Liver (tissue), 9 donors: Measurements from ENCODE around the gene RECK. TPM values are rescaled to one million over a fixed set of nuclear protein-coding genes. Genes with fewer than 3 reads are reported as not detected.

Source experiments
- DNase-seq: peaks from one replicate; pipeline ENCODE4 v3.0.0-alpha.2; 2017; ENCODE audit warnings: low spot score
- H3K27ac ChIP-seq, 2 donors: one replicate each; pipeline ENCODE4 v1.7.0; 2013; ENCODE audit warnings: inconsistent platforms in 2 of 2, low read length in 2 of 2, control low read depth in 1 of 2, low read depth in 1 of 2, mild to moderate bottlenecking in 1 of 2
- H3K27me3 ChIP-seq, 4 donors: one replicate each; pipeline versions ENCODE4 v1.6.1 to v1.7.0; 2013; ENCODE audit warnings: low read length in 3 of 4, inconsistent platforms in 1 of 4, mild to moderate bottlenecking in 1 of 4, moderate library complexity in 1 of 4; ENCODE audit not compliant: control insufficient read depth in 4 of 4, insufficient read depth in 4 of 4
- H3K36me3 ChIP-seq, 4 donors: one replicate each; pipeline versions ENCODE4 v1.6.1 to v1.7.0; 2013; ENCODE audit warnings: low read length in 3 of 4, mild to moderate bottlenecking in 3 of 4, low read depth in 1 of 4, moderate library complexity in 1 of 4; ENCODE audit not compliant: control insufficient read depth in 4 of 4, insufficient read depth in 3 of 4
- H3K4me1 ChIP-seq, 4 donors: one replicate each; pipeline versions ENCODE4 v1.6.1 to v1.7.0; 2013; ENCODE audit warnings: low read length in 3 of 4, mild to moderate bottlenecking in 3 of 4, moderate library complexity in 1 of 4; ENCODE audit not compliant: control insufficient read depth in 4 of 4, insufficient read depth in 4 of 4
- H3K4me3 ChIP-seq, 3 donors: one replicate each; pipeline versions ENCODE4 v1.6.1 to v1.7.0; 2013; ENCODE audit warnings: low read length in 3 of 3, control low read depth in 1 of 3, low read depth in 1 of 3, mild to moderate bottlenecking in 1 of 3
- H3K9ac ChIP-seq, 2 donors: one replicate each; pipeline ENCODE4 v1.7.0; 2013; ENCODE audit warnings: low read length in 2 of 2, mild to moderate bottlenecking in 2 of 2, moderate library complexity in 2 of 2, control low read depth in 1 of 2, low read depth in 1 of 2
- H3K9me3 ChIP-seq, 4 donors: one replicate each; pipeline versions ENCODE4 v1.6.1 to v1.7.0; 2013; ENCODE audit warnings: low read length in 3 of 4; ENCODE audit not compliant: control insufficient read depth in 4 of 4
- EGR1 ChIP-seq, 2 donors: IDR thresholded peaks; 2 replicates each; pipeline ENCODE4 v1.6.1; 2016 to 2018; ENCODE audit warnings: antibody characterized with exemption in 2 of 2, low read depth in 2 of 2
- FOXA1 ChIP-seq: IDR thresholded peaks from 2 replicates; pipeline ENCODE4 v1.6.1; 2016; ENCODE audit warnings: antibody characterized with exemption
- FOXA2 ChIP-seq: IDR thresholded peaks from 2 replicates; pipeline ENCODE4 v1.6.1; 2016; ENCODE audit warnings: antibody characterized with exemption
- GABPA ChIP-seq, 2 donors: IDR thresholded peaks in 1 of 2; conservative IDR thresholded peaks in 1 of 2; 2 replicates each; pipeline ENCODE4 v1.6.1; 2016; ENCODE audit warnings: antibody characterized with exemption in 2 of 2, mild to moderate bottlenecking in 1 of 2, moderate library complexity in 1 of 2
- HNF4A ChIP-seq, 2 donors: conservative IDR thresholded peaks; 2 replicates each; pipeline ENCODE4 v1.6.1; 2016; ENCODE audit warnings: antibody characterized with exemption in 2 of 2, mild to moderate bottlenecking in 2 of 2
- HNF4G ChIP-seq: IDR thresholded peaks from 2 replicates; pipeline ENCODE4 v1.6.1; 2016; ENCODE audit warnings: antibody characterized with exemption
- JUND ChIP-seq, 2 donors: IDR thresholded peaks; 2 replicates each; pipeline ENCODE4 v1.6.1; 2016; ENCODE audit warnings: antibody characterized with exemption in 2 of 2
- MAX ChIP-seq: IDR thresholded peaks from 2 replicates; pipeline ENCODE4 v1.6.1; 2016; ENCODE audit warnings: antibody characterized with exemption
- NR2F2 ChIP-seq: IDR thresholded peaks from 2 replicates; pipeline ENCODE4 v1.6.1; 2016; ENCODE audit warnings: antibody characterized with exemption
- RAD21 ChIP-seq, 2 donors: IDR thresholded peaks; 2 replicates each; pipeline ENCODE4 v1.6.1; 2016; ENCODE audit warnings: antibody characterized with exemption in 2 of 2, mild to moderate bottlenecking in 2 of 2
- RXRA ChIP-seq, 2 donors: IDR thresholded peaks; 2 replicates each; pipeline ENCODE4 v1.6.1; 2017 to 2018; ENCODE audit warnings: antibody characterized with exemption in 2 of 2, mild to moderate bottlenecking in 1 of 2
- SP1 ChIP-seq: IDR thresholded peaks from 2 replicates; pipeline ENCODE4 v1.6.1; 2018; ENCODE audit warnings: antibody characterized with exemption, mild to moderate bottlenecking
- TAF1 ChIP-seq: conservative IDR thresholded peaks from 2 replicates; pipeline ENCODE4 v1.6.1; 2016; ENCODE audit warnings: antibody characterized with exemption, mild to moderate bottlenecking
- YY1 ChIP-seq: IDR thresholded peaks from 2 replicates; pipeline ENCODE4 v1.6.1; 2016; ENCODE audit warnings: antibody characterized with exemption, mild to moderate bottlenecking
- WGBS: extraction: QIAGEN DNeasy Blood & Tissue Kit; methylation state at CpG from one replicate; pipeline ENCODE4 v1.1.7; 2013; 5-methylcytosine and 5-hydroxymethylcytosine counted together
- polyA plus RNA-seq, 2 donors: library from polyadenylated mRNA; stranded (reverse) in 1 of 2; unstranded in 1 of 2; fragments of 200-250 nt in 1 of 2; fragments of >200 nt in 1 of 2; fragmentation: Nextera tagmentation in 1 of 2; extraction: Ambion mirVana in 1 of 2; gene quantifications; one replicate each; pipeline versions ENCODE4 v1.2.1 to v1.2.3, GENCODE V29; 2013 to 2015
- total RNA-seq, 2 donors: library from RNA; depleted of rRNA; stranded (reverse); fragments of >200 nt; gene quantifications; one replicate each; pipeline ENCODE4 v1.2.3, GENCODE V29; 2014
- TF ChIP-seq, protein P1 (sequence below): IDR thresholded peaks from 2 replicates; pipeline ENCODE4 v1.6.1; 2016; ENCODE audit warnings: antibody characterized with exemption
- TF ChIP-seq, protein P2 (sequence below): IDR thresholded peaks from 2 replicates; pipeline ENCODE4 v1.6.1; 2016; ENCODE audit warnings: antibody characterized with exemption, mild to moderate bottlenecking
- TF ChIP-seq, protein P3 (sequence below): IDR thresholded peaks from 2 replicates; pipeline ENCODE4 v1.6.1; 2016; ENCODE audit warnings: antibody characterized with exemption
- TF ChIP-seq, protein P4 (sequence below): fragments of 150-350 bp; IDR thresholded peaks from 2 replicates; pipeline ENCODE4 v1.5.1; 2017; ENCODE audit warnings: improper control_type of control experiment, low read depth, low read length; ENCODE audit not compliant: missing input control
- donor health status: healthy.
- donor health status: healthy.
- donor health status: healthy.
- donor health status: healthy.
- donor health status: healthy.

Gene RECK
- total and polyA plus RNA-seq, 4 donors = 2.1 to 3.5 (median 2.3) TPM

GRCh38 chr9:36126016-36126730 is 89.5 kb downstream of the RECK start:
- Histone ChIP-seq H3K4me3 (no peak overlapping the region), H3K9ac (no peak overlapping the region), H3K27ac (no peak overlapping the region), H3K36me3 (no peaks in the 10 kb centered on the region), H3K9me3 (no peaks in the 10 kb centered on the region), H3K4me1 (peaks cover 0 to 3% (median 0%) of the 10 kb centered on the region in 4 donors), H3K27me3 (no peaks in the 10 kb centered on the region)
- DNase-seq = no peak
- WGBS = 68% methylated on average over 7 of the region's 7 CpGs
- no peak for TF ChIP-seq SP1
- no peak for TF ChIP-seq HNF4A (conservative IDR thresholded peaks at IDR 0.05)
- no peak for TF ChIP-seq JUND (IDR thresholded peaks at IDR 0.05)
- TF ChIP-seq, protein P1, sequence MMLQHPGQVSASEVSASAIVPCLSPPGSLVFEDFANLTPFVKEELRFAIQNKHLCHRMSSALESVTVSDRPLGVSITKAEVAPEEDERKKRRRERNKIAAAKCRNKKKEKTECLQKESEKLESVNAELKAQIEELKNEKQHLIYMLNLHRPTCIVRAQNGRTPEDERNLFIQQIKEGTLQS = no peak
- no peak for TF ChIP-seq YY1
- TF ChIP-seq MAX = no peak
- no peak for TF ChIP-seq NR2F2
- TF ChIP-seq FOXA1 = no peak
- no peak for TF ChIP-seq RAD21 (IDR thresholded peaks at IDR 0.05)
- TF ChIP-seq RXRA (IDR thresholded peaks at IDR 0.05) = no peak
- TF ChIP-seq HNF4G = no peak
- TF ChIP-seq GABPA (IDR thresholded peaks at IDR 0.05 in 1 of 2, conservative IDR thresholded peaks at IDR 0.05 in 1 of 2) = no peak
- TF ChIP-seq FOXA2 = no peak
- TF ChIP-seq, protein P2, sequence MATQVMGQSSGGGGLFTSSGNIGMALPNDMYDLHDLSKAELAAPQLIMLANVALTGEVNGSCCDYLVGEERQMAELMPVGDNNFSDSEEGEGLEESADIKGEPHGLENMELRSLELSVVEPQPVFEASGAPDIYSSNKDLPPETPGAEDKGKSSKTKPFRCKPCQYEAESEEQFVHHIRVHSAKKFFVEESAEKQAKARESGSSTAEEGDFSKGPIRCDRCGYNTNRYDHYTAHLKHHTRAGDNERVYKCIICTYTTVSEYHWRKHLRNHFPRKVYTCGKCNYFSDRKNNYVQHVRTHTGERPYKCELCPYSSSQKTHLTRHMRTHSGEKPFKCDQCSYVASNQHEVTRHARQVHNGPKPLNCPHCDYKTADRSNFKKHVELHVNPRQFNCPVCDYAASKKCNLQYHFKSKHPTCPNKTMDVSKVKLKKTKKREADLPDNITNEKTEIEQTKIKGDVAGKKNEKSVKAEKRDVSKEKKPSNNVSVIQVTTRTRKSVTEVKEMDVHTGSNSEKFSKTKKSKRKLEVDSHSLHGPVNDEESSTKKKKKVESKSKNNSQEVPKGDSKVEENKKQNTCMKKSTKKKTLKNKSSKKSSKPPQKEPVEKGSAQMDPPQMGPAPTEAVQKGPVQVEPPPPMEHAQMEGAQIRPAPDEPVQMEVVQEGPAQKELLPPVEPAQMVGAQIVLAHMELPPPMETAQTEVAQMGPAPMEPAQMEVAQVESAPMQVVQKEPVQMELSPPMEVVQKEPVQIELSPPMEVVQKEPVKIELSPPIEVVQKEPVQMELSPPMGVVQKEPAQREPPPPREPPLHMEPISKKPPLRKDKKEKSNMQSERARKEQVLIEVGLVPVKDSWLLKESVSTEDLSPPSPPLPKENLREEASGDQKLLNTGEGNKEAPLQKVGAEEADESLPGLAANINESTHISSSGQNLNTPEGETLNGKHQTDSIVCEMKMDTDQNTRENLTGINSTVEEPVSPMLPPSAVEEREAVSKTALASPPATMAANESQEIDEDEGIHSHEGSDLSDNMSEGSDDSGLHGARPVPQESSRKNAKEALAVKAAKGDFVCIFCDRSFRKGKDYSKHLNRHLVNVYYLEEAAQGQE = no peak

DNA sequence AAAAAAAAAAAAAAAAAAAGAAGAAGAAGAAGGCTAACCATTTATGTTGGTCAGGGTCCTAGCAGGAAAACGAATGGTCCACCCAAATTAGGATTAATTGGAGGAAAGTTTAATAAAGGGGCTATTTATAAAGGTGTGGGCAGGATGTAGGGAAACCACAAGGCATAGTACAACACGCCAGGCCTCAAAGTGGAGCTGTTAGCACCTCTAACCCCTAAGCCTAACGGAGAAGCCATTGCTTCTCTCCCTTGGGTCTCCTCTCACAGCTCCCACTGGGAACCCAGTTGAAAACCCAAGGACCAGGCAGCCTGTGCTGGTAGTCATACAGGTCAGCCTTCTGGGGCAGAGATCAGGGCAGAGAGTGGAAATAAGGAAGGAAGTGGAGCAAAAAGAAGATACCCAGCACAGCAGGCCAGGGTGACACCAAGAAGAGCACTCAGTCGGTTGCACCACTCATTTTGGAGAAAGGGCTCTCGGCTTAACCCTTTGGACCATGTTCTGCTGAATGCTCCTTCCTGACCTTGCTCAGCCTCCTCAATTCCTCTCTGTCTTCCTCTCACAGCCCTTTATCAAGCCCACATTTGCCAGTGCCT is 91.0 kb downstream of the RECK start:
- Histone ChIP-seq H3K27ac (no peak overlapping the region), H3K4me3 (no peak overlapping the region), H3K4me1 (peaks cover 0 to 3% (median 0%) of the 10 kb centered on the region in 4 donors), H3K9ac (no peak overlapping the region), H3K27me3 (no peaks in the 10 kb centered on the region), H3K36me3 (no peaks in the 10 kb centered on the region), H3K9me3 (no peaks in the 10 kb centered on the region)
- no peak for DNase-seq
- 73% methylated on average over 5 of the region's 5 CpGs for WGBS
- TF ChIP-seq MAX (no peak), RAD21 (IDR thresholded peaks at IDR 0.05) (no peak), NR2F2 (no peak), HNF4A (conservative IDR thresholded peaks at IDR 0.05) (no peak), HNF4G (no peak), GABPA (IDR thresholded peaks at IDR 0.05 in 1 of 2, conservative IDR thresholded peaks at IDR 0.05 in 1 of 2) (no peak), FOXA2 (no peak), TAF1 (no peak), JUND (IDR thresholded peaks at IDR 0.05) (no peak), RXRA (IDR thresholded peaks at IDR 0.05) (no peak), FOXA1 (no peak), EGR1 (IDR thresholded peaks at IDR 0.05; ENCODE audit: low read depth in 2 of 2) (no peak), SP1 (no peak)
- TF ChIP-seq, protein P3, sequence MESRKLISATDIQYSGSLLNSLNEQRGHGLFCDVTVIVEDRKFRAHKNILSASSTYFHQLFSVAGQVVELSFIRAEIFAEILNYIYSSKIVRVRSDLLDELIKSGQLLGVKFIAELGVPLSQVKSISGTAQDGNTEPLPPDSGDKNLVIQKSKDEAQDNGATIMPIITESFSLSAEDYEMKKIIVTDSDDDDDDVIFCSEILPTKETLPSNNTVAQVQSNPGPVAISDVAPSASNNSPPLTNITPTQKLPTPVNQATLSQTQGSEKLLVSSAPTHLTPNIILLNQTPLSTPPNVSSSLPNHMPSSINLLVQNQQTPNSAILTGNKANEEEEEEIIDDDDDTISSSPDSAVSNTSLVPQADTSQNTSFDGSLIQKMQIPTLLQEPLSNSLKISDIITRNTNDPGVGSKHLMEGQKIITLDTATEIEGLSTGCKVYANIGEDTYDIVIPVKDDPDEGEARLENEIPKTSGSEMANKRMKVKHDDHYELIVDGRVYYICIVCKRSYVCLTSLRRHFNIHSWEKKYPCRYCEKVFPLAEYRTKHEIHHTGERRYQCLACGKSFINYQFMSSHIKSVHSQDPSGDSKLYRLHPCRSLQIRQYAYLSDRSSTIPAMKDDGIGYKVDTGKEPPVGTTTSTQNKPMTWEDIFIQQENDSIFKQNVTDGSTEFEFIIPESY = no peak
- TF ChIP-seq, protein P1 = no peak
- TF ChIP-seq, protein P4, sequence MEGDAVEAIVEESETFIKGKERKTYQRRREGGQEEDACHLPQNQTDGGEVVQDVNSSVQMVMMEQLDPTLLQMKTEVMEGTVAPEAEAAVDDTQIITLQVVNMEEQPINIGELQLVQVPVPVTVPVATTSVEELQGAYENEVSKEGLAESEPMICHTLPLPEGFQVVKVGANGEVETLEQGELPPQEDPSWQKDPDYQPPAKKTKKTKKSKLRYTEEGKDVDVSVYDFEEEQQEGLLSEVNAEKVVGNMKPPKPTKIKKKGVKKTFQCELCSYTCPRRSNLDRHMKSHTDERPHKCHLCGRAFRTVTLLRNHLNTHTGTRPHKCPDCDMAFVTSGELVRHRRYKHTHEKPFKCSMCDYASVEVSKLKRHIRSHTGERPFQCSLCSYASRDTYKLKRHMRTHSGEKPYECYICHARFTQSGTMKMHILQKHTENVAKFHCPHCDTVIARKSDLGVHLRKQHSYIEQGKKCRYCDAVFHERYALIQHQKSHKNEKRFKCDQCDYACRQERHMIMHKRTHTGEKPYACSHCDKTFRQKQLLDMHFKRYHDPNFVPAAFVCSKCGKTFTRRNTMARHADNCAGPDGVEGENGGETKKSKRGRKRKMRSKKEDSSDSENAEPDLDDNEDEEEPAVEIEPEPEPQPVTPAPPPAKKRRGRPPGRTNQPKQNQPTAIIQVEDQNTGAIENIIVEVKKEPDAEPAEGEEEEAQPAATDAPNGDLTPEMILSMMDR = no peak
